A549 (cell line): ENCODE data around the gene ATP1B1. TPM values are rescaled to one million over a fixed set of nuclear protein-coding genes. Genes with fewer than 3 reads are reported as not detected.
A peak's percentile ranks its signal among the peaks of the same experiment; 100 is the strongest.

Experiments used
- ATAC-seq, 2 experiments: fragments of 200-7000 bp in 1 of 2; fragments of >200 bp in 1 of 2; cut with Nextera tagmentation in 1 of 2; cut with Tn5 transposase in 1 of 2; 3 replicates each; pipeline versions ENCODE4 v1.8.0 to v1.9.1; 2018 to 2020; ENCODE audit warnings: mild to moderate bottlenecking in 1 of 2, moderate library complexity in 1 of 2
- CTCF ChIA-PET: fragments of 300-600 bp; sonication (Branson Sonifier 250); formaldehyde crosslinking; extraction: SDS; loops from one replicate; lab custom pipeline; 2021; ENCODE audit warnings: antibody characterized with exemption, inconsistent platforms; lab: Yijun Ruan, JAX
- POLR2A ChIA-PET: fragments of 350-600 bp; formaldehyde crosslinking; extraction: SDS; loops from one replicate; lab custom pipeline; 2021; ENCODE audit warnings: antibody characterized with exemption, inconsistent platforms; lab: Yijun Ruan, JAX
- DNase-seq, 2 experiments: peaks; one replicate each; pipeline versions ENCODE4 v3.0.0 to v3.0.0-alpha.2; 2011 to 2016; ENCODE audit warnings: low read depth in 1 of 2, low spot score in 1 of 2
- FAIRE-seq: peaks from 2 replicates; lab custom pipeline; 2011; peaks lifted over from hg19 to GRCh38; lab: Jason Lieb, UNC
- H3K27ac ChIP-seq, 2 experiments: fragments of >200 bp; sonication (Bioruptor Twin); formaldehyde crosslinking; 3 replicates each; pipeline ENCODE4 v1.5.1; 2016 to 2017
- H3K4me1 ChIP-seq: fragments of >200 bp; sonication (Bioruptor Twin); formaldehyde crosslinking; 3 replicates; pipeline ENCODE4 v1.6.1; 2016
- H3K4me2 ChIP-seq: fragments of >200 bp; sonication (Bioruptor Twin); formaldehyde crosslinking; 3 replicates; pipeline ENCODE4 v1.6.1; 2016
- H3K4me3 ChIP-seq: fragments of >200 bp; sonication (Bioruptor Twin); formaldehyde crosslinking; 3 replicates; pipeline ENCODE4 v1.5.1; 2016
- H3K9me3 ChIP-seq: fragments of >200 bp; sonication (Bioruptor Twin); formaldehyde crosslinking; 3 replicates; pipeline ENCODE4 v1.6.1; 2016
- CBX2 ChIP-seq: fragments of 200-600 bp; sonication (generic); IDR thresholded peaks from 2 replicates; pipeline ENCODE4 v1.6.1; 2016; ENCODE audit warnings: low read depth, mild to moderate bottlenecking, borderline replicate concordance
- CHD2 ChIP-seq: fragments of 150-350 bp; IDR thresholded peaks from 2 replicates; pipeline ENCODE4 v1.6.1; 2014; ENCODE audit warnings: low read length; ENCODE audit not compliant: partially characterized antibody
- CHD4 ChIP-seq: fragments of 200-600 bp; sonication (generic); IDR thresholded peaks from 2 replicates; pipeline ENCODE4 v1.6.1; 2016; ENCODE audit warnings: antibody characterized with exemption, mild to moderate bottlenecking, borderline replicate concordance
- EHF ChIP-seq: fragments of 250-450 bp; sonication (Bioruptor Pico); IDR thresholded peaks from 2 replicates; pipeline ENCODE4 v1.5.0; 2020; ENCODE audit warnings: mild to moderate bottlenecking
- ELK1 ChIP-seq: fragments of 150-350 bp; IDR thresholded peaks from 2 replicates; pipeline ENCODE4 v1.6.1; 2014; ENCODE audit warnings: low read depth, mild to moderate bottlenecking, low read length
- ESRRA ChIP-seq: fragments of 150-350 bp; IDR thresholded peaks from 2 replicates; pipeline ENCODE4 v1.6.1; 2014; ENCODE audit warnings: mild to moderate bottlenecking, low read length, borderline replicate concordance
- FOSB ChIP-seq: fragments of 250-450 bp; sonication (Bioruptor Pico); IDR thresholded peaks from 2 replicates; pipeline ENCODE4 v1.5.0; 2020; ENCODE audit warnings: mild to moderate bottlenecking, moderate library complexity
- GATA3 ChIP-seq: IDR thresholded peaks from 2 replicates; pipeline ENCODE4 v1.6.1; 2012; ENCODE audit warnings: borderline replicate concordance
- HES2 ChIP-seq: fragments of >200 bp; sonication (Bioruptor Twin); formaldehyde crosslinking; IDR thresholded peaks from 2 replicates; pipeline ENCODE4 v1.6.1; 2016
- HEYL ChIP-seq: fragments of 250-450 bp; sonication (Bioruptor Pico); IDR thresholded peaks from 2 replicates; pipeline ENCODE4 v1.8.0; 2021; ENCODE audit warnings: mild to moderate bottlenecking, moderate library complexity
- HOXA7 ChIP-seq: fragments of 250-450 bp; sonication (Bioruptor Pico); IDR thresholded peaks from 2 replicates; pipeline ENCODE4 v1.5.0; 2020; ENCODE audit warnings: mild to moderate bottlenecking, moderate library complexity
- HOXB5 ChIP-seq: fragments of 250-450 bp; sonication (Bioruptor Pico); IDR thresholded peaks from 2 replicates; pipeline ENCODE4 v1.5.0; 2020; ENCODE audit warnings: mild to moderate bottlenecking, moderate library complexity
- JUN ChIP-seq, 2 experiments: fragments of >200 bp; sonication (Bioruptor Twin); formaldehyde crosslinking; IDR thresholded peaks; 2 replicates in 1 of 2; 3 replicates in 1 of 2; pipeline ENCODE4 v1.6.1; 2016 to 2017
- KDM5A ChIP-seq: fragments of 200-600 bp; sonication (generic); IDR thresholded peaks from 2 replicates; pipeline ENCODE4 v1.6.1; 2016; ENCODE audit warnings: antibody characterized with exemption, mild to moderate bottlenecking
- MAFK ChIP-seq: fragments of 450-650 bp; IDR thresholded peaks from 2 replicates; pipeline ENCODE4 v1.6.1; 2014; ENCODE audit not compliant: partially characterized antibody
- MAZ ChIP-seq: fragments of 150-350 bp; IDR thresholded peaks from 2 replicates; pipeline ENCODE4 v1.6.1; 2014; ENCODE audit warnings: antibody characterized with exemption, low read depth, low read length, borderline replicate concordance
- NFE2L2 ChIP-seq: fragments of 150-350 bp; conservative IDR thresholded peaks from 2 replicates; pipeline ENCODE4 v1.6.1; 2014; ENCODE audit warnings: low read length
- NR3C1 ChIP-seq: fragments of >200 bp; sonication (Bioruptor Twin); formaldehyde crosslinking; IDR thresholded peaks from 3 replicates; pipeline ENCODE4 v1.6.1; 2017
- POLR2A ChIP-seq: IDR thresholded peaks from 2 replicates; pipeline ENCODE4 v1.6.1; 2012; ENCODE audit warnings: mild to moderate bottlenecking, low read length
- RARB ChIP-seq: fragments of 250-450 bp; sonication (Bioruptor Pico); IDR thresholded peaks from 2 replicates; pipeline ENCODE4 v1.8.0; 2021; ENCODE audit warnings: mild to moderate bottlenecking, moderate library complexity
- SMC3 ChIP-seq: fragments of >200 bp; sonication (Bioruptor Twin); formaldehyde crosslinking; IDR thresholded peaks from 3 replicates; pipeline ENCODE4 v1.6.1; 2018; ENCODE audit warnings: inconsistent platforms
- SREBF2 ChIP-seq: fragments of 450-650 bp; IDR thresholded peaks from 2 replicates; pipeline ENCODE4 v1.6.1; 2014; ENCODE audit warnings: mild to moderate bottlenecking, moderate library complexity
- TFCP2L1 ChIP-seq: fragments of 250-450 bp; sonication (Bioruptor Pico); IDR thresholded peaks from 2 replicates; pipeline ENCODE4 v1.5.0; 2021; ENCODE audit warnings: mild to moderate bottlenecking
- ZSCAN20 ChIP-seq: fragments of 250-450 bp; sonication (Bioruptor Pico); IDR thresholded peaks from 2 replicates; pipeline ENCODE4 v1.8.0; 2022; ENCODE audit warnings: mild to moderate bottlenecking, moderate library complexity
- WGBS: methylation state at CpG from one replicate; pipeline ENCODE4 v1.1.6; 2017; ENCODE audit errors: missing lambda C conversion rate; 5-methylcytosine and 5-hydroxymethylcytosine counted together
- polyA plus RNA-seq, 4 experiments: library from polyadenylated mRNA; depleted of rRNA in 3 of 4; stranded (reverse); fragments of >200 nt; fragmentation: RNase III in 1 of 4; extraction: RNeasy Plus Mini Kit Qiagen cat#74134 plus additional on column Dnase treatment in 1 of 4; gene quantifications; 2 replicates in 3 of 4; 3 replicates in 1 of 4; pipeline ENCODE4 v1.2.3, GENCODE V29; 2011 to 2017
- TF ChIP-seq, protein P1 (sequence below): fragments of 450-650 bp; IDR thresholded peaks from 2 replicates; pipeline ENCODE4 v1.6.1; 2014; ENCODE audit warnings: antibody characterized with exemption
- TF ChIP-seq, protein P2 (sequence below): fragments of >200 bp; sonication (Bioruptor Twin); formaldehyde crosslinking; IDR thresholded peaks from 3 replicates; pipeline ENCODE4 v1.6.1; 2016
- TF ChIP-seq, protein P3 (sequence below): fragments of 200-600 bp; sonication (generic); IDR thresholded peaks from 2 replicates; pipeline ENCODE4 v1.6.1; 2016; ENCODE audit warnings: antibody characterized with exemption, mild to moderate bottlenecking, moderate library complexity
- TF ChIP-seq, protein P4 (sequence below): fragments of >200 bp; sonication (Bioruptor Twin); formaldehyde crosslinking; IDR thresholded peaks from 3 replicates; pipeline ENCODE4 v1.5.1; 2016
- TF ChIP-seq, protein P5 (sequence below): IDR thresholded peaks from 2 replicates; pipeline ENCODE4 v1.6.1; 2012

The ATP1B1 gene
- polyA plus RNA-seq, 2 of the 4 experiments (the other 2 are of a cell fraction), result 303 to 377 TPM

DNA sequence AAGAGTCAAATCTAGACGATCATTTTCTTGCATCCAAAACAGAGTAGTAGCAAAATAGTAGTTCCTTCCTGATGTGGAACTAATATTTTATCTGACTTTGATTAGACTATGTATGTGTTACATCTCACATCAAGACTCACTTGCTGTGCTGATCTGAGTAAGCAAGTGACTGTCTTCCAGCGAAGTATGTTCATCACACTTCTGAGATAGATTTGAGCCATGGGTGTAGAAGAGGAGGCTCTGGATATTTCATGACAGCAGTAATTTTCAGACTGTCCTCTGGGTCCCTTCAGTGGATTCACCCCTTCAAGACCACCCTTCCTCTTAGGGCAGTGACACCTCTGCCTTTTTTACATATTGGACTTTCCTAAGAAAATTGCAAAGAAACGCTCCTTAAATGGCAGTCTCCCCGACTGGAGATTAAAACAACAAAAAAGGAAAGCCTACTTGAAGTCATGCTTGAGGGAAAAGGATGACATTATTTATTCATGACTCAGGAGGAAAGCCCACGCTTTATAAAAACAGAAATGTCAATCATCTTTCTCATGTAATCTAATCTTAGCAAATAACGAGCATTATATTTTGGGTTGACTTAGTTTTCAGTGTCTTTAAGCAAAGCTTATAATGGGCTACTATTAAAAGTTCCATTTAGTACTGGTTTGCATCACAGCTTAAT, 22.8 kb downstream of the ATP1B1 start:
- TF ChIP-seq SMC3 (no peak), NFE2L2 (no peak), ESRRA (no peak), CHD4 (no peak), POLR2A (no peak), ELK1 (no peak), HOXA7 (CRISPR knock-in tag) (no peak), CBX2 (no peak), ZSCAN20 (CRISPR knock-in tag) (no peak), HEYL (no peak), RARB (CRISPR knock-in tag) (no peak), MAFK (no peak), GATA3 (no peak), HOXB5 (CRISPR knock-in tag) (no peak), JUN (IDR thresholded peaks at IDR 0.05) (no peak), KDM5A (no peak), FOSB (CRISPR knock-in tag) (no peak)
- TF ChIP-seq, protein P1, sequence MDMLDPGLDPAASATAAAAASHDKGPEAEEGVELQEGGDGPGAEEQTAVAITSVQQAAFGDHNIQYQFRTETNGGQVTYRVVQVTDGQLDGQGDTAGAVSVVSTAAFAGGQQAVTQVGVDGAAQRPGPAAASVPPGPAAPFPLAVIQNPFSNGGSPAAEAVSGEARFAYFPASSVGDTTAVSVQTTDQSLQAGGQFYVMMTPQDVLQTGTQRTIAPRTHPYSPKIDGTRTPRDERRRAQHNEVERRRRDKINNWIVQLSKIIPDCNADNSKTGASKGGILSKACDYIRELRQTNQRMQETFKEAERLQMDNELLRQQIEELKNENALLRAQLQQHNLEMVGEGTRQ, result no peak
- TF ChIP-seq, protein P2, sequence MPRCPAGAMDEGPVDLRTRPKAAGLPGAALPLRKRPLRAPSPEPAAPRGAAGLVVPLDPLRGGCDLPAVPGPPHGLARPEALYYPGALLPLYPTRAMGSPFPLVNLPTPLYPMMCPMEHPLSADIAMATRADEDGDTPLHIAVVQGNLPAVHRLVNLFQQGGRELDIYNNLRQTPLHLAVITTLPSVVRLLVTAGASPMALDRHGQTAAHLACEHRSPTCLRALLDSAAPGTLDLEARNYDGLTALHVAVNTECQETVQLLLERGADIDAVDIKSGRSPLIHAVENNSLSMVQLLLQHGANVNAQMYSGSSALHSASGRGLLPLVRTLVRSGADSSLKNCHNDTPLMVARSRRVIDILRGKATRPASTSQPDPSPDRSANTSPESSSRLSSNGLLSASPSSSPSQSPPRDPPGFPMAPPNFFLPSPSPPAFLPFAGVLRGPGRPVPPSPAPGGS, result no peak
- TF ChIP-seq, protein P3, sequence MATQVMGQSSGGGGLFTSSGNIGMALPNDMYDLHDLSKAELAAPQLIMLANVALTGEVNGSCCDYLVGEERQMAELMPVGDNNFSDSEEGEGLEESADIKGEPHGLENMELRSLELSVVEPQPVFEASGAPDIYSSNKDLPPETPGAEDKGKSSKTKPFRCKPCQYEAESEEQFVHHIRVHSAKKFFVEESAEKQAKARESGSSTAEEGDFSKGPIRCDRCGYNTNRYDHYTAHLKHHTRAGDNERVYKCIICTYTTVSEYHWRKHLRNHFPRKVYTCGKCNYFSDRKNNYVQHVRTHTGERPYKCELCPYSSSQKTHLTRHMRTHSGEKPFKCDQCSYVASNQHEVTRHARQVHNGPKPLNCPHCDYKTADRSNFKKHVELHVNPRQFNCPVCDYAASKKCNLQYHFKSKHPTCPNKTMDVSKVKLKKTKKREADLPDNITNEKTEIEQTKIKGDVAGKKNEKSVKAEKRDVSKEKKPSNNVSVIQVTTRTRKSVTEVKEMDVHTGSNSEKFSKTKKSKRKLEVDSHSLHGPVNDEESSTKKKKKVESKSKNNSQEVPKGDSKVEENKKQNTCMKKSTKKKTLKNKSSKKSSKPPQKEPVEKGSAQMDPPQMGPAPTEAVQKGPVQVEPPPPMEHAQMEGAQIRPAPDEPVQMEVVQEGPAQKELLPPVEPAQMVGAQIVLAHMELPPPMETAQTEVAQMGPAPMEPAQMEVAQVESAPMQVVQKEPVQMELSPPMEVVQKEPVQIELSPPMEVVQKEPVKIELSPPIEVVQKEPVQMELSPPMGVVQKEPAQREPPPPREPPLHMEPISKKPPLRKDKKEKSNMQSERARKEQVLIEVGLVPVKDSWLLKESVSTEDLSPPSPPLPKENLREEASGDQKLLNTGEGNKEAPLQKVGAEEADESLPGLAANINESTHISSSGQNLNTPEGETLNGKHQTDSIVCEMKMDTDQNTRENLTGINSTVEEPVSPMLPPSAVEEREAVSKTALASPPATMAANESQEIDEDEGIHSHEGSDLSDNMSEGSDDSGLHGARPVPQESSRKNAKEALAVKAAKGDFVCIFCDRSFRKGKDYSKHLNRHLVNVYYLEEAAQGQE, result no peak
- H3K9me3 ChIP-seq, result no peaks in the 10 kb centered on the region
- DNase-seq (no peak), FAIRE-seq (no peak), ATAC-seq (no peak)
- POLR2A ChIA-PET, result interaction anchor here (1.1 kb wide), 1 partner anchor 20 kb away, joined by 3 read pairs; no protein-coding TSS in a partner anchor
- 58% methylated on average over 6 of the region's 6 CpGs for WGBS
- H3K4me3 ChIP-seq, result no peak overlapping the region
- CTCF ChIA-PET, result interaction anchor here (0.6 kb wide), 1 partner anchor 271 kb away, joined by 3 read pairs; no protein-coding TSS in a partner anchor
- H3K4me2 ChIP-seq, result peak overlapping the region; percentile 17; the same call in 2 of the 3 replicates
- peaks cover 79% of the 10 kb centered on the region for H3K4me1 ChIP-seq
- H3K27ac ChIP-seq, result peak overlapping the region in 1 of 2 experiments; percentile 52; a peak in 3 of 6 replicates

DNA sequence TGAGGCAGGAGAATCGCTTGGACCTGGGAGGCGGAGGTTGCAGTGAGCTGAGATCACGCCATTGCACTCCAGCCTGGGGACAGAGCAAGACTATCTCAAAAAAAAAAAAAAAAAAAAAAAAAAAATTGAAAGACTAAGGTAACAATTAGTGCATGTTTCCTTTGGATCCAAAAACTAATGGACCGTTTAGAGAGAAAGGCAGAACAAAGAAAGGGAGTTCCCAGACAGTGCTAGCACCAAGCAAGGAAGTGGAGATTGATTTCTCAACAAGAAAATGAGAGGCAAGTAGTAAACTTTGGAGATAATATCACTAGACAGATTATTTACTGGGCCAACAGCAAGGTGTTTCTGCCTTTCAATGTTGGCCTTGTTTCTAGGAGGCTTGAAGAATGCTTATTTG, 24.2 kb downstream of the ATP1B1 start:
- no peak for DNase-seq
- no peak for TF ChIP-seq NFE2L2
- no peak for TF ChIP-seq HES2
- TF ChIP-seq CHD2, result no peak
- TF ChIP-seq, protein P4, sequence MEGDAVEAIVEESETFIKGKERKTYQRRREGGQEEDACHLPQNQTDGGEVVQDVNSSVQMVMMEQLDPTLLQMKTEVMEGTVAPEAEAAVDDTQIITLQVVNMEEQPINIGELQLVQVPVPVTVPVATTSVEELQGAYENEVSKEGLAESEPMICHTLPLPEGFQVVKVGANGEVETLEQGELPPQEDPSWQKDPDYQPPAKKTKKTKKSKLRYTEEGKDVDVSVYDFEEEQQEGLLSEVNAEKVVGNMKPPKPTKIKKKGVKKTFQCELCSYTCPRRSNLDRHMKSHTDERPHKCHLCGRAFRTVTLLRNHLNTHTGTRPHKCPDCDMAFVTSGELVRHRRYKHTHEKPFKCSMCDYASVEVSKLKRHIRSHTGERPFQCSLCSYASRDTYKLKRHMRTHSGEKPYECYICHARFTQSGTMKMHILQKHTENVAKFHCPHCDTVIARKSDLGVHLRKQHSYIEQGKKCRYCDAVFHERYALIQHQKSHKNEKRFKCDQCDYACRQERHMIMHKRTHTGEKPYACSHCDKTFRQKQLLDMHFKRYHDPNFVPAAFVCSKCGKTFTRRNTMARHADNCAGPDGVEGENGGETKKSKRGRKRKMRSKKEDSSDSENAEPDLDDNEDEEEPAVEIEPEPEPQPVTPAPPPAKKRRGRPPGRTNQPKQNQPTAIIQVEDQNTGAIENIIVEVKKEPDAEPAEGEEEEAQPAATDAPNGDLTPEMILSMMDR, result no peak
- TF ChIP-seq, protein P5, sequence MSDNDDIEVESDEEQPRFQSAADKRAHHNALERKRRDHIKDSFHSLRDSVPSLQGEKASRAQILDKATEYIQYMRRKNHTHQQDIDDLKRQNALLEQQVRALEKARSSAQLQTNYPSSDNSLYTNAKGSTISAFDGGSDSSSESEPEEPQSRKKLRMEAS, result no peak
- no peak for TF ChIP-seq SREBF2
- TF ChIP-seq EHF (CRISPR knock-in tag), result no peak
- TF ChIP-seq NR3C1, result no peak
- no peak for TF ChIP-seq ESRRA
- no peak for TF ChIP-seq MAZ
- no peak for TF ChIP-seq FOSB (CRISPR knock-in tag)
- TF ChIP-seq TFCP2L1 (CRISPR knock-in tag), result no peak

More for the DNA sequence above, 24.2 kb downstream of the ATP1B1 start:
- Histone ChIP-seq H3K27ac (no peak overlapping the region), H3K4me2 (peak overlapping the region; percentile 1; the same call in 1 of the 3 replicates), H3K4me1 (peaks cover 80% of the 10 kb centered on the region), H3K9me3 (no peaks in the 10 kb centered on the region), H3K4me3 (no peak overlapping the region)
- FAIRE-seq (no peak), ATAC-seq (no peak)
- POLR2A ChIA-PET, result interaction anchor here (0.7 kb wide), 1 partner anchor 20 kb away, joined by 5 read pairs; no protein-coding TSS in a partner anchor
- 91% methylated on average over 4 of the region's 4 CpGs for WGBS
- CTCF ChIA-PET, result interaction anchor here (1.1 kb wide), 1 partner anchor 20 kb away, joined by 4 read pairs; no protein-coding TSS in a partner anchor
